HepG2 (cell line): ENCODE data around the gene NCS1.

Experiments
- ARNTL ChIP-seq: sonication (generic); formaldehyde crosslinking; IDR thresholded peaks from 2 replicates; pipeline ENCODE4 v1.4.0; 2020; ENCODE audit warnings: mild to moderate bottlenecking, missing genetic modification reagents
- EZH2 ChIP-seq: conservative IDR thresholded peaks from 2 replicates; pipeline ENCODE4 v1.6.1; 2012; ENCODE audit warnings: mild to moderate bottlenecking, low read depth, low read length, moderate library complexity
- HNF4G ChIP-seq, 2 experiments: sonication (generic) in 1 of 2; formaldehyde crosslinking in 1 of 2; IDR thresholded peaks; 2 replicates each; pipeline versions ENCODE4 v1.4.0 to v1.6.1; 2011 to 2020; ENCODE audit warnings: borderline replicate concordance in 2 of 2, low read depth in 2 of 2, mild to moderate bottlenecking in 2 of 2, low read length in 1 of 2, missing genetic modification reagents in 1 of 2, moderate library complexity in 1 of 2
- KDM5A ChIP-seq: fragments of 200-600 bp; sonication (generic); IDR thresholded peaks from 2 replicates; pipeline ENCODE4 v1.7.0; 2018; ENCODE audit warnings: antibody characterized with exemption, mild to moderate bottlenecking, low read length, borderline replicate concordance
- NFE2 ChIP-seq: sonication (generic); formaldehyde crosslinking; IDR thresholded peaks from 2 replicates; pipeline ENCODE4 v1.4.0; 2020; ENCODE audit warnings: missing genetic modification reagents
- RAD21 ChIP-seq: fragments of 450-650 bp; formaldehyde crosslinking; IDR thresholded peaks from 2 replicates; pipeline ENCODE4 v1.5.0; 2020; ENCODE audit warnings: mild to moderate bottlenecking
- RORA ChIP-seq: sonication (generic); formaldehyde crosslinking; IDR thresholded peaks from 2 replicates; pipeline ENCODE4 v1.5.0; 2020; ENCODE audit warnings: mild to moderate bottlenecking, missing genetic modification reagents, moderate library complexity
- WIZ ChIP-seq: sonication (generic); formaldehyde crosslinking; IDR thresholded peaks from 2 replicates; pipeline ENCODE4 v1.5.1; 2020; ENCODE audit warnings: mild to moderate bottlenecking, missing genetic modification reagents
- ZC3H4 ChIP-seq: sonication (generic); formaldehyde crosslinking; IDR thresholded peaks from 2 replicates; pipeline ENCODE4 v1.4.0; 2020; ENCODE audit warnings: missing genetic modification reagents, borderline replicate concordance
- ZKSCAN8 ChIP-seq: IDR thresholded peaks from 2 replicates; pipeline ENCODE4 v1.6.1; 2016; ENCODE audit warnings: borderline replicate concordance, missing genetic modification reagents, missing compliant biosample characterization
- TF ChIP-seq, protein P1 (sequence below): sonication (generic); formaldehyde crosslinking; IDR thresholded peaks from 2 replicates; pipeline ENCODE4 v1.5.0; 2020; ENCODE audit warnings: missing genetic modification reagents, mild to moderate bottlenecking, borderline replicate concordance
- TF ChIP-seq, protein P2 (sequence below): sonication (generic); formaldehyde crosslinking; IDR thresholded peaks from 2 replicates; pipeline ENCODE4 v1.5.0; 2020; ENCODE audit warnings: mild to moderate bottlenecking, missing genetic modification reagents, moderate library complexity

DNA sequence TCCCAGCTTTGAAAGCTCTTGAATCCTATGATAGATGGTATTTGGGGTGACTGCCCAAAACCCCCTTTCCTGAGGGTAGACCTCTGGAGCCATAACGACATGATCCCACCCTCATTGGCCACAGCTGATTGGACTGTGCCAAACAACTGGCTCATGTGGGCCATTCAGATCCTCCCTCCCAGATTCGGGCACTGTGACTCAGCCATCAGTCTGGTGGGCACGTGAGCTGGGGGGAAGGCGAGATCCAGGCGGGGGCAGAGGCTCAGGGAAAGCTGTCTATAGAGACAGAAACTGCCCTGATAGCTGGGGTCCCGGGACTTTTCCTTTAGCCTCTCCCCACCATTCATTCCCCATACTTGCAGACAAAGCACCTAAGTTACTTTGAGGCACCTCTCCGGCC is 15.1 kb upstream of the NCS1 start:
- no peak for TF ChIP-seq EZH2
- TF ChIP-seq RAD21 = no peak
- no peak for TF ChIP-seq RORA (CRISPR knock-in tag)
- TF ChIP-seq, protein P1, sequence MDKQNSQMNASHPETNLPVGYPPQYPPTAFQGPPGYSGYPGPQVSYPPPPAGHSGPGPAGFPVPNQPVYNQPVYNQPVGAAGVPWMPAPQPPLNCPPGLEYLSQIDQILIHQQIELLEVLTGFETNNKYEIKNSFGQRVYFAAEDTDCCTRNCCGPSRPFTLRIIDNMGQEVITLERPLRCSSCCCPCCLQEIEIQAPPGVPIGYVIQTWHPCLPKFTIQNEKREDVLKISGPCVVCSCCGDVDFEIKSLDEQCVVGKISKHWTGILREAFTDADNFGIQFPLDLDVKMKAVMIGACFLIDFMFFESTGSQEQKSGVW (CRISPR knock-in tag) = no peak
- TF ChIP-seq, protein P2, sequence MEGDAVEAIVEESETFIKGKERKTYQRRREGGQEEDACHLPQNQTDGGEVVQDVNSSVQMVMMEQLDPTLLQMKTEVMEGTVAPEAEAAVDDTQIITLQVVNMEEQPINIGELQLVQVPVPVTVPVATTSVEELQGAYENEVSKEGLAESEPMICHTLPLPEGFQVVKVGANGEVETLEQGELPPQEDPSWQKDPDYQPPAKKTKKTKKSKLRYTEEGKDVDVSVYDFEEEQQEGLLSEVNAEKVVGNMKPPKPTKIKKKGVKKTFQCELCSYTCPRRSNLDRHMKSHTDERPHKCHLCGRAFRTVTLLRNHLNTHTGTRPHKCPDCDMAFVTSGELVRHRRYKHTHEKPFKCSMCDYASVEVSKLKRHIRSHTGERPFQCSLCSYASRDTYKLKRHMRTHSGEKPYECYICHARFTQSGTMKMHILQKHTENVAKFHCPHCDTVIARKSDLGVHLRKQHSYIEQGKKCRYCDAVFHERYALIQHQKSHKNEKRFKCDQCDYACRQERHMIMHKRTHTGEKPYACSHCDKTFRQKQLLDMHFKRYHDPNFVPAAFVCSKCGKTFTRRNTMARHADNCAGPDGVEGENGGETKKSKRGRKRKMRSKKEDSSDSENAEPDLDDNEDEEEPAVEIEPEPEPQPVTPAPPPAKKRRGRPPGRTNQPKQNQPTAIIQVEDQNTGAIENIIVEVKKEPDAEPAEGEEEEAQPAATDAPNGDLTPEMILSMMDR (CRISPR knock-in tag) = no peak
- no peak for TF ChIP-seq NFE2
- TF ChIP-seq ZKSCAN8 (CRISPR knock-in tag) = no peak
- TF ChIP-seq ZC3H4 (CRISPR knock-in tag) = no peak
- TF ChIP-seq ARNTL (CRISPR knock-in tag) = no peak
- TF ChIP-seq HNF4G (IDR thresholded peaks at IDR 0.05; ENCODE audit: borderline replicate concordance, low read depth, low read length) = no peak
- no peak for TF ChIP-seq HNF4G (CRISPR knock-in tag; IDR thresholded peaks at IDR 0.05; ENCODE audit: borderline replicate concordance, low read depth)
- TF ChIP-seq KDM5A = no peak
- TF ChIP-seq WIZ = no peak
